ENCODE data around the gene EXD1. TPM values are rescaled to one million over a fixed set of nuclear protein-coding genes. Genes with fewer than 3 reads are reported as not detected.
A peak's percentile ranks its signal among the peaks of the same experiment; 100 is the strongest.

The EXD1 gene
- total and polyA plus RNA-seq, 2 of the 13 experiments (the other 11 are each of a cell fraction or from before 2014, with no cell fraction given): not detected

- TF ChIP-seq ZNF841 (CRISPR knock-in tag; IDR thresholded peaks at IDR 0.05; ENCODE audit: borderline replicate concordance) (no peak), FOXA1 (IDR thresholded peaks at IDR 0.05) (no peak), FOXA1 (CRISPR knock-in tag; IDR thresholded peaks at IDR 0.05) (0 out of 2 replicates have a peak, but pooled peaks have one; percentile 29), ZNF382 (CRISPR knock-in tag; IDR thresholded peaks at IDR 0.05; ENCODE audit: borderline replicate concordance) (no peak), SP4 (CRISPR knock-in tag; IDR thresholded peaks at IDR 0.05) (peak; percentile 54; the same call in 1 of the 2 replicates), KDM5A (IDR thresholded peaks at IDR 0.05; ENCODE audit: borderline replicate concordance, low read length) (no peak), ZNF567 (CRISPR knock-in tag; IDR thresholded peaks at IDR 0.05; ENCODE audit: borderline replicate concordance) (no peak), ZHX2 (IDR thresholded peaks at IDR 0.05; ENCODE audit: low read depth) (no peak), ZHX2 (CRISPR knock-in tag; IDR thresholded peaks at IDR 0.05; ENCODE audit: borderline replicate concordance) (no peak), ZNF10 (CRISPR knock-in tag; IDR thresholded peaks at IDR 0.05; ENCODE audit: borderline replicate concordance, low read depth) (no peak), ZMYM4 (CRISPR knock-in tag; IDR thresholded peaks at IDR 0.05) (0 out of 2 replicates have a peak, but pooled peaks have one; percentile 39), TOPORS (CRISPR knock-in tag; IDR thresholded peaks at IDR 0.05) (no peak), POLR2AphosphoS5 (IDR thresholded peaks at IDR 0.05; ENCODE audit: low read depth, low read length) (no peak), ZNF264 (CRISPR knock-in tag; IDR thresholded peaks at IDR 0.05) (peak; percentile 72; the same call in 1 of the 2 replicates), CBX1 (IDR thresholded peaks at IDR 0.05; ENCODE audit: low read depth) (no peak), HNF1A (IDR thresholded peaks at IDR 0.05; ENCODE audit: low read depth) (no peak), HNF1A (CRISPR knock-in tag; IDR thresholded peaks at IDR 0.05; ENCODE audit: borderline replicate concordance) (no peak), SP2 (CRISPR knock-in tag; IDR thresholded peaks at IDR 0.05) (no peak), REPIN1 (CRISPR knock-in tag; IDR thresholded peaks at IDR 0.05; ENCODE audit: borderline replicate concordance, low read depth) (0 out of 2 replicates have a peak, but pooled peaks have one; percentile 23), PAF1 (CRISPR knock-in tag; IDR thresholded peaks at IDR 0.05) (no peak)
These were observed 10.8 kb upstream of the EXD1 start (continued) for GRCh38 chr15:41241221-41241964.

Data from HepG2 (cell line).